Measurements from ENCODE around the gene ALKBH5. TPM values are rescaled to one million over a fixed set of nuclear protein-coding genes. Genes with fewer than 3 reads are reported as not detected.

ALKBH5 gene
- polyA plus RNA-seq, 1 donor from 2014 or later: 55.0 TPM

DNA sequence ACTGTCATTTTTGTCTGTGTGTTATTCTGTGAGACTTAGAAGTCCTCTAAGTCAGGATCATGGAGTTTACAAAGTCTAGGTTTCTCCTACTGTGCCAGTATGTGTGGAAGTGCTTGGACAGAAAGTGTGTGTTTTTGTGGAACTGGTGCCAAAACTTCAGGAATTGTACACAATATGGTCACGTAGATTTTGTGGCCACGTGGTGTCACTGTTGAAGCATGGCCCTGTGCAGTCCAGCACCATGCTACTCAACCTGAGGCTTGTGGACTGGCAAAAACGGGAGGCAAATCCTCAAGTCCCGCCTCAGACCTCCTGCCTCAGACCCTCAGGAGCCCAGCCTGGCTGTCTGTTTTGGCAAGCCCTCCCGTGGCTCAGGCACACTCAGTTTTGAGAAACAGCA lies 16.7 kb upstream of the ALKBH5 start:
- Histone ChIP-seq H2AFZ (ENCODE audit: low read depth, low read length) (no peak overlapping the region), H3K4me2 (ENCODE audit: low read length) (no peak overlapping the region)

DNA sequence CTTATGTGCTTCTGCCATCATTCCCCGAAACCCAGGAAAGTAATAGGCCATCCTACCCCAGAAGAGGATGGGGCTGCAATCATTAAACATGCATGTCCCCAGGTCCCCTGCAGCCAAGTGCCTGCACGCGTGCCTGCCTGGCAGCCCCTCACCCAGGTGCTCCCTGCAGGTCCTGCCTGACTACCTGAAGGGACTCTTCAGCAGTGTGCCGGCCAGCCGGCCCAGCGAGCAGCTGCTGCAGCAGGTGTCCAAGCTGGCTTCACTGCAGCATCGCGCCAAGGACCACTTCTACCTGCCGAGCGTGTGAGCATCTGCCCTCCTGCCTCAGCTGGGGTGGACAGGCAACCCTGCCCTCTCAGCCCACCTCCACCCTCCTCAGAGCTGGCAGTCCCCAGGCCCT lies 16.2 kb upstream of the ALKBH5 start:
- Histone ChIP-seq H3K36me3 (ENCODE audit: insufficient read depth, low read length) (no peaks in the 10 kb centered on the region), H3K79me2 (replicated peaks; ENCODE audit: insufficient read depth, low read length) (no peaks in the 10 kb centered on the region), H3K27ac (ENCODE audit: low read length) (no peak overlapping the region), H3F3A (ENCODE audit: insufficient read depth, low read length, poor library complexity, severe bottlenecking) (no peaks in the 10 kb centered on the region), H3K27me3 (ENCODE audit: insufficient read depth, low read depth, low read length) (no peaks in the 10 kb centered on the region), H2AFZ (ENCODE audit: low read depth, low read length) (no peak overlapping the region), H3K9me3 (ENCODE audit: low read length) (no peaks in the 10 kb centered on the region), H4K20me1 (ENCODE audit: insufficient read depth) (no peaks in the 10 kb centered on the region), H3K4me3 (ENCODE audit: low read length) (no peak overlapping the region), H3K9ac (ENCODE audit: low read length) (no peak overlapping the region), H3K9me2 (ENCODE audit: insufficient read depth, low read length) (no peaks in the 10 kb centered on the region), H3K4me2 (ENCODE audit: low read length) (no peak overlapping the region)
- no peak for TF ChIP-seq POLR2AphosphoS5 (IDR thresholded peaks at IDR 0.05)
- TF ChIP-seq SMC3 (conservative IDR thresholded peaks at IDR 0.05; ENCODE audit: poor library complexity): no peak
- TF ChIP-seq MXI1 (conservative IDR thresholded peaks at IDR 0.05; ENCODE audit: poor library complexity, severe bottlenecking): no peak
- TF ChIP-seq EZH2 (IDR thresholded peaks at IDR 0.05; ENCODE audit: borderline replicate concordance, insufficient read depth, low read length, poor library complexity, severe bottlenecking): no peak
- no peak for TF ChIP-seq EP300 (conservative IDR thresholded peaks at IDR 0.05; ENCODE audit: poor library complexity, severe bottlenecking)
- TF ChIP-seq RAD21 (conservative IDR thresholded peaks at IDR 0.05): no peak
- TF ChIP-seq, protein P1, sequence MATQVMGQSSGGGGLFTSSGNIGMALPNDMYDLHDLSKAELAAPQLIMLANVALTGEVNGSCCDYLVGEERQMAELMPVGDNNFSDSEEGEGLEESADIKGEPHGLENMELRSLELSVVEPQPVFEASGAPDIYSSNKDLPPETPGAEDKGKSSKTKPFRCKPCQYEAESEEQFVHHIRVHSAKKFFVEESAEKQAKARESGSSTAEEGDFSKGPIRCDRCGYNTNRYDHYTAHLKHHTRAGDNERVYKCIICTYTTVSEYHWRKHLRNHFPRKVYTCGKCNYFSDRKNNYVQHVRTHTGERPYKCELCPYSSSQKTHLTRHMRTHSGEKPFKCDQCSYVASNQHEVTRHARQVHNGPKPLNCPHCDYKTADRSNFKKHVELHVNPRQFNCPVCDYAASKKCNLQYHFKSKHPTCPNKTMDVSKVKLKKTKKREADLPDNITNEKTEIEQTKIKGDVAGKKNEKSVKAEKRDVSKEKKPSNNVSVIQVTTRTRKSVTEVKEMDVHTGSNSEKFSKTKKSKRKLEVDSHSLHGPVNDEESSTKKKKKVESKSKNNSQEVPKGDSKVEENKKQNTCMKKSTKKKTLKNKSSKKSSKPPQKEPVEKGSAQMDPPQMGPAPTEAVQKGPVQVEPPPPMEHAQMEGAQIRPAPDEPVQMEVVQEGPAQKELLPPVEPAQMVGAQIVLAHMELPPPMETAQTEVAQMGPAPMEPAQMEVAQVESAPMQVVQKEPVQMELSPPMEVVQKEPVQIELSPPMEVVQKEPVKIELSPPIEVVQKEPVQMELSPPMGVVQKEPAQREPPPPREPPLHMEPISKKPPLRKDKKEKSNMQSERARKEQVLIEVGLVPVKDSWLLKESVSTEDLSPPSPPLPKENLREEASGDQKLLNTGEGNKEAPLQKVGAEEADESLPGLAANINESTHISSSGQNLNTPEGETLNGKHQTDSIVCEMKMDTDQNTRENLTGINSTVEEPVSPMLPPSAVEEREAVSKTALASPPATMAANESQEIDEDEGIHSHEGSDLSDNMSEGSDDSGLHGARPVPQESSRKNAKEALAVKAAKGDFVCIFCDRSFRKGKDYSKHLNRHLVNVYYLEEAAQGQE (IDR thresholded peaks at IDR 0.05; ENCODE audit: borderline replicate concordance): no peak
- TF ChIP-seq, protein P2, sequence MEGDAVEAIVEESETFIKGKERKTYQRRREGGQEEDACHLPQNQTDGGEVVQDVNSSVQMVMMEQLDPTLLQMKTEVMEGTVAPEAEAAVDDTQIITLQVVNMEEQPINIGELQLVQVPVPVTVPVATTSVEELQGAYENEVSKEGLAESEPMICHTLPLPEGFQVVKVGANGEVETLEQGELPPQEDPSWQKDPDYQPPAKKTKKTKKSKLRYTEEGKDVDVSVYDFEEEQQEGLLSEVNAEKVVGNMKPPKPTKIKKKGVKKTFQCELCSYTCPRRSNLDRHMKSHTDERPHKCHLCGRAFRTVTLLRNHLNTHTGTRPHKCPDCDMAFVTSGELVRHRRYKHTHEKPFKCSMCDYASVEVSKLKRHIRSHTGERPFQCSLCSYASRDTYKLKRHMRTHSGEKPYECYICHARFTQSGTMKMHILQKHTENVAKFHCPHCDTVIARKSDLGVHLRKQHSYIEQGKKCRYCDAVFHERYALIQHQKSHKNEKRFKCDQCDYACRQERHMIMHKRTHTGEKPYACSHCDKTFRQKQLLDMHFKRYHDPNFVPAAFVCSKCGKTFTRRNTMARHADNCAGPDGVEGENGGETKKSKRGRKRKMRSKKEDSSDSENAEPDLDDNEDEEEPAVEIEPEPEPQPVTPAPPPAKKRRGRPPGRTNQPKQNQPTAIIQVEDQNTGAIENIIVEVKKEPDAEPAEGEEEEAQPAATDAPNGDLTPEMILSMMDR (IDR thresholded peaks at IDR 0.05; ENCODE audit: poor library complexity, severe bottlenecking): no peak
- TF ChIP-seq TAF1 (IDR thresholded peaks at IDR 0.05; ENCODE audit: low read depth): no peak

More for the DNA sequence above, 16.7 kb upstream of the ALKBH5 start:
- no peaks in the 10 kb centered on the region for H3K9me3 ChIP-seq (ENCODE audit: low read length)
- no peaks in the 10 kb centered on the region for H3K27me3 ChIP-seq (ENCODE audit: insufficient read depth, low read depth, low read length)
- no peak overlapping the region for H3K4me3 ChIP-seq (ENCODE audit: low read length)
- H3K27ac ChIP-seq (ENCODE audit: low read length): no peak overlapping the region
- H3K79me2 ChIP-seq (replicated peaks; ENCODE audit: insufficient read depth, low read length): no peaks in the 10 kb centered on the region
- H4K20me1 ChIP-seq (ENCODE audit: insufficient read depth): no peaks in the 10 kb centered on the region
- no peaks in the 10 kb centered on the region for H3K9me2 ChIP-seq (ENCODE audit: insufficient read depth, low read length)
- no peak overlapping the region for H3K9ac ChIP-seq (ENCODE audit: low read length)
- H3K36me3 ChIP-seq (ENCODE audit: insufficient read depth, low read length): no peaks in the 10 kb centered on the region
- TF ChIP-seq SMC3 (conservative IDR thresholded peaks at IDR 0.05; ENCODE audit: poor library complexity) (no peak), EZH2 (IDR thresholded peaks at IDR 0.05; ENCODE audit: borderline replicate concordance, insufficient read depth, low read length, poor library complexity, severe bottlenecking) (no peak), POLR2AphosphoS5 (IDR thresholded peaks at IDR 0.05) (no peak), MXI1 (conservative IDR thresholded peaks at IDR 0.05; ENCODE audit: poor library complexity, severe bottlenecking) (no peak), RAD21 (conservative IDR thresholded peaks at IDR 0.05) (no peak), TAF1 (IDR thresholded peaks at IDR 0.05; ENCODE audit: low read depth) (no peak), EP300 (conservative IDR thresholded peaks at IDR 0.05; ENCODE audit: poor library complexity, severe bottlenecking) (no peak)
- TF ChIP-seq, protein P1 (IDR thresholded peaks at IDR 0.05; ENCODE audit: borderline replicate concordance): no peak
- TF ChIP-seq, protein P2 (IDR thresholded peaks at IDR 0.05; ENCODE audit: poor library complexity, severe bottlenecking): no peak
- no peaks in the 10 kb centered on the region for H3F3A ChIP-seq (ENCODE audit: insufficient read depth, low read length, poor library complexity, severe bottlenecking)

All from neural cell (in vitro differentiated cells).